ENCODE measurements around the gene DNAJC13.

DNAJC13 gene

GRCh38 chr3:132417695-132418411 is 551 bp downstream of the DNAJC13 start:
- TF ChIP-seq POLR2AphosphoS5 (IDR thresholded peaks at IDR 0.05; ENCODE audit: low read depth, low read length) (0 out of 2 replicates have a peak, but pooled peaks have one; percentile 45), REST (IDR thresholded peaks at IDR 0.05; ENCODE audit: insufficient read depth in 1 of 2, low read depth in 2 of 2, low read length in 2 of 2) (no peak), TAF1 (IDR thresholded peaks at IDR 0.05; ENCODE audit: borderline replicate concordance, insufficient read depth, low read length) (0 out of 2 replicates have a peak, but pooled peaks have one; percentile 4), SIN3A (IDR thresholded peaks at IDR 0.05; ENCODE audit: borderline replicate concordance, insufficient read depth, low read length) (no peak), FOXP2 (optimal IDR thresholded peaks at IDR 0.05; ENCODE audit: borderline replicate concordance, extremely low read depth, extremely low read length, insufficient read depth) (no peak)

GRCh38 chr3:132418916-132419315 is 1.6 kb downstream of the DNAJC13 start:
- TF ChIP-seq POLR2AphosphoS5 (IDR thresholded peaks at IDR 0.05; ENCODE audit: low read depth, low read length): no peak
- TF ChIP-seq SIN3A (IDR thresholded peaks at IDR 0.05; ENCODE audit: borderline replicate concordance, insufficient read depth, low read length): no peak
- TF ChIP-seq REST (IDR thresholded peaks at IDR 0.05; ENCODE audit: insufficient read depth in 1 of 2, low read depth in 2 of 2, low read length in 2 of 2): no peak
- TF ChIP-seq FOXP2 (optimal IDR thresholded peaks at IDR 0.05; ENCODE audit: borderline replicate concordance, extremely low read depth, extremely low read length, insufficient read depth): no peak
- no peak for TF ChIP-seq TAF1 (IDR thresholded peaks at IDR 0.05; ENCODE audit: borderline replicate concordance, insufficient read depth, low read length)

- TF ChIP-seq POLR2AphosphoS5 (IDR thresholded peaks at IDR 0.05; ENCODE audit: low read depth, low read length): no peak
- TF ChIP-seq SIN3A (IDR thresholded peaks at IDR 0.05; ENCODE audit: borderline replicate concordance, insufficient read depth, low read length): no peak
- TF ChIP-seq FOXP2 (optimal IDR thresholded peaks at IDR 0.05; ENCODE audit: borderline replicate concordance, extremely low read depth, extremely low read length, insufficient read depth): no peak
- no peak for TF ChIP-seq TAF1 (IDR thresholded peaks at IDR 0.05; ENCODE audit: borderline replicate concordance, insufficient read depth, low read length)
- TF ChIP-seq REST (IDR thresholded peaks at IDR 0.05; ENCODE audit: insufficient read depth in 1 of 2, low read depth in 2 of 2, low read length in 2 of 2): no peak
These were observed 4.5 kb downstream of the DNAJC13 start for GRCh38 chr3:132421832-132422231.

- TF ChIP-seq POLR2AphosphoS5 (IDR thresholded peaks at IDR 0.05; ENCODE audit: low read depth, low read length): no peak
- TF ChIP-seq FOXP2 (optimal IDR thresholded peaks at IDR 0.05; ENCODE audit: borderline replicate concordance, extremely low read depth, extremely low read length, insufficient read depth): no peak
- TF ChIP-seq SIN3A (IDR thresholded peaks at IDR 0.05; ENCODE audit: borderline replicate concordance, insufficient read depth, low read length): no peak
- no peak for TF ChIP-seq REST (IDR thresholded peaks at IDR 0.05; ENCODE audit: insufficient read depth in 1 of 2, low read depth in 2 of 2, low read length in 2 of 2)
- TF ChIP-seq TAF1 (IDR thresholded peaks at IDR 0.05; ENCODE audit: borderline replicate concordance, insufficient read depth, low read length): no peak
These were observed 5.2 kb downstream of the DNAJC13 start for GRCh38 chr3:132422531-132422930.

Measured in PFSK-1 (cell line).